ENCODE results near the gene PXN. TPM values are rescaled to one million over a fixed set of nuclear protein-coding genes. Genes with fewer than 3 reads are reported as not detected.

The PXN gene
- total and polyA plus RNA-seq, 2 of the 13 experiments (the other 11 are each of a cell fraction or from before 2014, with no cell fraction given), result 13.6 to 14.2 TPM

GRCh38 chr12:120228291-120229070, 37.0 kb downstream of the PXN start (continued):
- TF ChIP-seq, protein P1, sequence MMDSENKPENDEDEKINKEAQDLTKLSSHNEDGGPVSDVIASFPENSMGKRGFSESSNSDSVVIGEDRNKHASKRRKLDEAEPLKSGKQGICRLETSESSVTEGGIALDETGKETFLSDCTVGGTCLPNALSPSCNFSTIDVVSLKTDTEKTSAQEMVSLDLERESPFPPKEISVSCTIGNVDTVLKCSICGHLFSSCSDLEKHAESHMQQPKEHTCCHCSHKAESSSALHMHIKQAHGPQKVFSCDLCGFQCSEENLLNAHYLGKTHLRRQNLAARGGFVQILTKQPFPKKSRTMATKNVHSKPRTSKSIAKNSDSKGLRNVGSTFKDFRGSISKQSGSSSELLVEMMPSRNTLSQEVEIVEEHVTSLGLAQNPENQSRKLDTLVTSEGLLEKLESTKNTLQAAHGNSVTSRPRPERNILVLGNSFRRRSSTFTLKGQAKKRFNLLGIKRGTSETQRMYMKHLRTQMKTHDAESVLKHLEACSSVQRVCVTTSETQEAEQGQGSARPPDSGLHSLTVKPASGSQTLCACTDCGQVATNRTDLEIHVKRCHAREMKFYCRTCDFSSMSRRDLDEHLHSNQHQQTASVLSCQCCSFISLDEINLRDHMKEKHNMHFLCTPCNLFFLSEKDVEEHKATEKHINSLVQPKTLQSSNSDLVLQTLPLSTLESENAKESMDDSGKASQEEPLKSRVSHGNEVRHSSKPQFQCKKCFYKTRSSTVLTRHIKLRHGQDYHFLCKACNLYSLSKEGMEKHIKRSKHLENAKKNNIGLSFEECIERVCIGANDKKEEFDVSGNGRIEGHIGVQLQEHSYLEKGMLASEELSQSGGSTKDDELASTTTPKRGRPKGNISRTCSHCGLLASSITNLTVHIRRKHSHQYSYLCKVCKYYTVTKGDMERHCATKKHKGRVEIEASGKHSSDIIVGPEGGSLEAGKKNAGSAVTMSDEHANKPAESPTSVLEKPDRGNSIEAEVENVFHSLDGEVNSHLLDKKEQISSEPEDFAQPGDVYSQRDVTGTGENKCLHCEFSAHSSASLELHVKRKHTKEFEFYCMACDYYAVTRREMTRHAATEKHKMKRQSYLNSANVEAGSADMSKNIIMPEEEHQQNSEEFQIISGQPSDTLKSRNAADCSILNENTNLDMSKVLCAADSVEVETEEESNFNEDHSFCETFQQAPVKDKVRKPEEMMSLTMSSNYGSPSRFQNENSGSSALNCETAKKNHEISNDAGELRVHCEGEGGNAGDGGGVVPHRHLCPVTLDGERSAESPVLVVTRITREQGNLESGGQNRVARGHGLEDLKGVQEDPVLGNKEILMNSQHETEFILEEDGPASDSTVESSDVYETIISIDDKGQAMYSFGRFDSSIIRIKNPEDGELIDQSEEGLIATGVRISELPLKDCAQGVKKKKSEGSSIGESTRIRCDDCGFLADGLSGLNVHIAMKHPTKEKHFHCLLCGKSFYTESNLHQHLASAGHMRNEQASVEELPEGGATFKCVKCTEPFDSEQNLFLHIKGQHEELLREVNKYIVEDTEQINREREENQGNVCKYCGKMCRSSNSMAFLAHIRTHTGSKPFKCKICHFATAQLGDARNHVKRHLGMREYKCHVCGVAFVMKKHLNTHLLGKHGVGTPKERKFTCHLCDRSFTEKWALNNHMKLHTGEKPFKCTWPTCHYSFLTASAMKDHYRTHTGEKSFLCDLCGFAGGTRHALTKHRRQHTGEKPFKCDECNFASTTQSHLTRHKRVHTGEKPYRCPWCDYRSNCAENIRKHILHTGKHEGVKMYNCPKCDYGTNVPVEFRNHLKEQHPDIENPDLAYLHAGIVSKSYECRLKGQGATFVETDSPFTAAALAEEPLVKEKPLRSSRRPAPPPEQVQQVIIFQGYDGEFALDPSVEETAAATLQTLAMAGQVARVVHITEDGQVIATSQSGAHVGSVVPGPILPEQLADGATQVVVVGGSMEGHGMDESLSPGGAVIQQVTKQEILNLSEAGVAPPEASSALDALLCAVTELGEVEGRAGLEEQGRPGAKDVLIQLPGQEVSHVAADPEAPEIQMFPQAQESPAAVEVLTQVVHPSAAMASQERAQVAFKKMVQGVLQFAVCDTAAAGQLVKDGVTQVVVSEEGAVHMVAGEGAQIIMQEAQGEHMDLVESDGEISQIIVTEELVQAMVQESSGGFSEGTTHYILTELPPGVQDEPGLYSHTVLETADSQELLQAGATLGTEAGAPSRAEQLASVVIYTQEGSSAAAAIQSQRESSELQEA (CRISPR knock-in tag; IDR thresholded peaks at IDR 0.05; ENCODE audit: not compliant biosample characterization), result peak; percentile 42
- TF ChIP-seq POLR2AphosphoS5 (IDR thresholded peaks at IDR 0.05; ENCODE audit: low read depth, low read length) (peak; percentile 69), ZSCAN31 (CRISPR knock-in tag; IDR thresholded peaks at IDR 0.05; ENCODE audit: low read depth) (no peak), ZNF367 (CRISPR knock-in tag; IDR thresholded peaks at IDR 0.05; ENCODE audit: borderline replicate concordance) (0 out of 2 replicates have a peak, but pooled peaks have one; percentile 46), MIER2 (CRISPR knock-in tag; IDR thresholded peaks at IDR 0.05) (0 out of 2 replicates have a peak, but pooled peaks have one; percentile 44), KDM2A (CRISPR knock-in tag; IDR thresholded peaks at IDR 0.05; ENCODE audit: borderline replicate concordance, low read depth) (peak; percentile 80), TRIM22 (IDR thresholded peaks at IDR 0.05) (no peak), NR2C2 (CRISPR knock-in tag; IDR thresholded peaks at IDR 0.05; ENCODE audit: borderline replicate concordance) (peak; percentile 83), POGK (CRISPR knock-in tag; conservative IDR thresholded peaks at IDR 0.05) (peak; percentile 71), ZNF30 (CRISPR knock-in tag; IDR thresholded peaks at IDR 0.05) (no peak), ZNF775 (CRISPR knock-in tag; IDR thresholded peaks at IDR 0.05; ENCODE audit: borderline replicate concordance) (no peak), ZNF543 (CRISPR knock-in tag; IDR thresholded peaks at IDR 0.05) (no peak; the same call in 1 of the 2 replicates), ZNF121 (CRISPR knock-in tag; IDR thresholded peaks at IDR 0.05) (no peak), ARHGAP35 (CRISPR knock-in tag; IDR thresholded peaks at IDR 0.05; ENCODE audit: borderline replicate concordance) (no peak)
- TF ChIP-seq, protein P2, sequence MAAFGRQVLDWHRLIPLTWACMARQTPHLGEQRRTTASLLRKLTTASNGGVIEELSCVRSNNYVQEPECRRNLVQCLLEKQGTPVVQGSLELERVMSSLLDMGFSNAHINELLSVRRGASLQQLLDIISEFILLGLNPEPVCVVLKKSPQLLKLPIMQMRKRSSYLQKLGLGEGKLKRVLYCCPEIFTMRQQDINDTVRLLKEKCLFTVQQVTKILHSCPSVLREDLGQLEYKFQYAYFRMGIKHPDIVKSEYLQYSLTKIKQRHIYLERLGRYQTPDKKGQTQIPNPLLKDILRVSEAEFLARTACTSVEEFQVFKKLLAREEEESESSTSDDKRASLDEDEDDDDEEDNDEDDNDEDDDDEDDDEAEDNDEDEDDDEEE (CRISPR knock-in tag; IDR thresholded peaks at IDR 0.05), result no peak; the same call in none of the 2 replicates

All from HepG2 (cell line).